Endothelial cell of umbilical vein (primary cell): Measurements from ENCODE around the gene HMGA1. TPM values are rescaled to one million over a fixed set of nuclear protein-coding genes. Genes with fewer than 3 reads are reported as not detected.
"Not testable (repeated sequence)": the region's sequence is repeated elsewhere in the genome, so short reads cannot be mapped to it uniquely, and the experiment has no call there.

Source experiments
- BruUV-seq: library from RNA; stranded (reverse); fragments of 400-500 nt; replicated peaks from 2 replicates; lab custom pipeline; 2021; lab: Mats Ljungman, UMichigan
- CTCF ChIA-PET: fragments of 300-600, 350-600 bp; sonication (Branson Sonifier 250); formaldehyde crosslinking; loops from one replicate; lab custom pipeline; 2021; ENCODE audit warnings: antibody characterized with exemption, inconsistent platforms; lab: Charles Lee
- POLR2A ChIA-PET: fragments of 300-600, 350-600 bp; sonication (Branson Sonifier 250); formaldehyde crosslinking; loops from one replicate; lab custom pipeline; 2021; ENCODE audit warnings: antibody characterized with exemption, inconsistent platforms; lab: Charles Lee
- DNase-seq: peaks from one replicate; pipeline ENCODE4 v3.0.0-alpha.2; 2011; ENCODE audit warnings: low read depth, low spot score
- FAIRE-seq: peaks from 2 replicates; lab custom pipeline; 2011; peaks lifted over from hg19 to GRCh38; lab: Jason Lieb, UNC
- H2AFZ ChIP-seq: 2 replicates; pipeline ENCODE4 v1.6.0; 2012; ENCODE audit warnings: low read depth, low read length, control low read depth, inconsistent platforms
- H3K27ac ChIP-seq: 2 replicates; pipeline ENCODE4 v1.5.1; 2011; ENCODE audit warnings: low read depth, mild to moderate bottlenecking, control low read depth, low read length, moderate library complexity; ENCODE audit not compliant: insufficient read depth
- H3K27me3 ChIP-seq, 2 experiments: 2 replicates each; pipeline versions ENCODE4 v1.6.0 to v1.6.1; 2011; ENCODE audit warnings: low read length in 2 of 2, mixed read lengths in 1 of 2; ENCODE audit not compliant: control insufficient read depth in 2 of 2, insufficient read depth in 2 of 2
- H3K36me3 ChIP-seq, 2 experiments: 2 replicates in 1 of 2; 3 replicates in 1 of 2; pipeline ENCODE4 v1.5.1; 2011; ENCODE audit warnings: low read length in 2 of 2, mild to moderate bottlenecking in 1 of 2, moderate library complexity in 1 of 2; ENCODE audit not compliant: control insufficient read depth in 2 of 2, insufficient read depth in 2 of 2; ENCODE audit errors: extremely low read depth in 1 of 2
- H3K4me1 ChIP-seq: 3 replicates; pipeline ENCODE4 v1.5.1; 2011; ENCODE audit warnings: mild to moderate bottlenecking, low read length; ENCODE audit not compliant: control insufficient read depth, insufficient read depth; ENCODE audit errors: extremely low read depth
- H3K4me2 ChIP-seq: 2 replicates; pipeline ENCODE4 v1.6.1; 2011; ENCODE audit warnings: low read length, control low read depth, mixed read lengths; ENCODE audit not compliant: insufficient read depth
- H3K4me3 ChIP-seq, 3 experiments: fragments of 200-600 bp in 1 of 3; sonication (generic), shearing (Covaris generic) in 1 of 3; replicated peaks in 1 of 3; 2 replicates each; pipeline ENCODE4 v1.5.1; 2011 to 2016; ENCODE audit warnings: control low read depth in 3 of 3, low read length in 3 of 3, mild to moderate bottlenecking in 2 of 3, inconsistent platforms in 1 of 3, low read depth in 1 of 3, moderate library complexity in 1 of 3; ENCODE audit not compliant: insufficient read depth in 1 of 3
- H3K79me2 ChIP-seq: 2 replicates; pipeline ENCODE4 v1.6.0; 2012; ENCODE audit warnings: low read length, inconsistent platforms; ENCODE audit not compliant: control insufficient read depth, insufficient read depth
- H3K9ac ChIP-seq: replicated peaks from 2 replicates; pipeline ENCODE3; 2011; ENCODE audit warnings: low read length, control low read depth; ENCODE audit not compliant: insufficient read depth; ENCODE audit errors: extremely low read depth
- H3K9me1 ChIP-seq: replicated peaks from 3 replicates; pipeline ENCODE4 v1.6.0; 2011; ENCODE audit warnings: mild to moderate bottlenecking, low read length; ENCODE audit not compliant: control insufficient read depth, insufficient read depth; ENCODE audit errors: extremely low read depth
- H3K9me3 ChIP-seq: replicated peaks from 2 replicates; pipeline ENCODE4 v1.5.1; 2012; ENCODE audit warnings: low read length, inconsistent platforms; ENCODE audit not compliant: control insufficient read depth, insufficient read depth
- H4K20me1 ChIP-seq: replicated peaks from 2 replicates; pipeline ENCODE3; 2011; ENCODE audit warnings: mild to moderate bottlenecking, low read length; ENCODE audit not compliant: control insufficient read depth, insufficient read depth; ENCODE audit errors: extremely low read depth
- EZH2 ChIP-seq: IDR thresholded peaks from 2 replicates; pipeline ENCODE4 v1.6.1; 2012; ENCODE audit warnings: borderline replicate concordance, low read depth, mild to moderate bottlenecking, moderate library complexity, low read length, inconsistent platforms; ENCODE audit not compliant: severe bottlenecking
- FOS ChIP-seq: IDR thresholded peaks from 2 replicates; pipeline ENCODE4 v1.6.1; 2011; ENCODE audit warnings: mild to moderate bottlenecking, low read length, moderate library complexity, borderline replicate concordance; ENCODE audit not compliant: insufficient read depth
- GATA2 ChIP-seq: IDR thresholded peaks from 2 replicates; pipeline ENCODE4 v1.7.0; 2011; ENCODE audit warnings: low read depth, mild to moderate bottlenecking, moderate library complexity, mixed read lengths, low read length; ENCODE audit not compliant: insufficient read length, insufficient read depth
- JUN ChIP-seq: IDR thresholded peaks from 2 replicates; pipeline ENCODE4 v1.6.1; 2011; ENCODE audit warnings: borderline replicate concordance, low read depth; ENCODE audit not compliant: insufficient read length, insufficient read depth
- MYC ChIP-seq: IDR thresholded peaks from one replicate; pipeline ENCODE4 v1.6.1; 2011; ENCODE audit warnings: mild to moderate bottlenecking, low read depth, low read length
- POLR2A ChIP-seq: IDR thresholded peaks from 2 replicates; pipeline ENCODE4 v1.6.1; 2012; ENCODE audit warnings: low read depth, mild to moderate bottlenecking, control low read depth, low read length
- POLR2AphosphoS5 ChIP-seq: IDR thresholded peaks from 2 replicates; pipeline ENCODE4 v1.6.1; 2012; ENCODE audit warnings: low read depth, mild to moderate bottlenecking, control low read depth, low read length, moderate library complexity; ENCODE audit not compliant: insufficient read depth
- dilution Hi-C: fragments of 300-500 bp; cut with MboI; formaldehyde crosslinking; loops from one replicate; pipeline ENCODE4 v1.15.0; 2019; ENCODE audit warnings: low sequenced_read_pairs; ENCODE audit not compliant: extremely low pct_ligation_motif_present
- intact Hi-C: fragments of 100-400 bp; cut with micrococcal nuclease; formaldehyde crosslinking; loops from one replicate; pipeline ENCODE4 v1.10.0; 2022
- polyA plus RNA-seq, 4 experiments: library from polyadenylated mRNA; depleted of rRNA in 3 of 4; stranded (reverse) in 3 of 4; unstranded in 1 of 4; fragments of >200 nt; gene quantifications; 2 replicates each; pipeline versions ENCODE4 v1.2.1 to v1.2.3, GENCODE V29; 2011 to 2012; ENCODE audit warnings: missing spikeins in 1 of 4
- total RNA-seq: library from RNA; stranded (reverse); gene quantifications from 2 replicates; pipeline ENCODE4 v1.2.3, GENCODE V29; 2021
- TF ChIP-seq, protein P1 (sequence below): IDR thresholded peaks from 2 replicates; pipeline ENCODE4 v1.6.1; 2011; ENCODE audit not compliant: insufficient read depth, insufficient read length
- TF ChIP-seq, protein P2 (sequence below), 2 donors: IDR thresholded peaks; 1 replicate in 1 of 2; 2 replicates in 1 of 2; pipeline ENCODE4 v1.5.1; 2011; ENCODE audit warnings: low read length in 2 of 2, mild to moderate bottlenecking in 2 of 2, moderate library complexity in 2 of 2, control low read depth in 1 of 2, inconsistent platforms in 1 of 2, low read depth in 1 of 2; ENCODE audit not compliant: insufficient read depth in 1 of 2; ENCODE audit errors: extremely low read depth in 1 of 2

Gene HMGA1
- total and polyA plus RNA-seq, 2 donors (not counting 3 experiments of a cell fraction or from before 2014, with no cell fraction given): 425 to 1,108 TPM

DNA sequence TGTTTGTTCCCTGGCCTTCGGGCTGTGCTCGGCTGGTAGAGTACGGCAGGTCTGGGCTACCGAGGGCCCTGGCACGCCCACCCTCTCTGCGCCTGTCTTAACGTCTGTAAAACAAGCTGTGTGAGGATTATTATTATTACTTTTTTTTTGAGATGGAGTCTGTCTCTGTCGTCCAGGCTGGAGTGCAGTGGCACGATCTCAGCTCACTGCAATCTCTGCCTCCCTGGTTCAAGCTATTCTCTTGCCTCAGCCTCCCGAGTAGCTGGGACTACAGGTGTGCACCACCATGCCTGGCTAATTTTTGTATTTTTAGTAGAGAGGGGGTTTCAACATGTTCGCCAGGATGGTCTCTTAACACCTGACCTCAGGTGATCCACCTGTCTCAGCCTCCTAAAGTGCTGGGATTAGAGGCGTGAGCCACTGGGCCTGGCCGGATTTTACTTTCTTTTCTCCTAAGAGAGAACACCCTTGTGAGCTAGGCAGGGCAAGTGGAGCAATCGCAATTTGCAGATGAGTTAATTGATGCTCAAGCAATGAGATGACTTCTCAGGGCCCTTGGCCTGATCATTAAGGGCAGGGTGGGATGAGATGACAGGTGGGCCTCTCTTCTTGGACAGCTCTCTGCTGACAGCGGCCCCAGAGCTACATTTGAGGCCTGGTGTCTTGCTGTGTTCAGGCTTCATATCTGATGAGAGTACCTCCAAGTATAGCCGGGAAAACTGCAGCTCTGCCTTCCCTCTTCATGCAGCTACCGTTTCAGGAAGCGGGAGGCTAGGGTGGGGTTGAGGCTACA lies 13.0 kb downstream of the HMGA1 start:
- Histone ChIP-seq H3K27ac (peak overlapping the region; percentile 68), H3K4me2 (peak overlapping the region; percentile 52), H3K9me1 (no peaks in the 10 kb centered on the region), H3K79me2 (peaks cover 4% of the 10 kb centered on the region), H4K20me1 (no peaks in the 10 kb centered on the region), H3K27me3 (no peaks in the 10 kb centered on the region), H3K36me3 (peaks cover 0 to 1% of the 10 kb centered on the region in 2 experiments), H3K4me1 (peaks cover 28% of the 10 kb centered on the region), H3K9ac (peak overlapping the region; percentile 89), H2AFZ (peak overlapping the region; percentile 91), H3K9me3 (no peaks in the 10 kb centered on the region), H3K4me3 (peak overlapping the region; percentile 64 to 88 (median 66))
- BruUV-seq: no TSS peak
- intact Hi-C loops (loop anchor here (1.0 to 2.0 kb wide), 6 partner anchors 24 to 360 kb away; partner anchors contain the start of gene NUDT3), dilution Hi-C loops (no loop called here)
- CTCF ChIA-PET: interaction anchor here (0.6 to 5.8 kb wide), 41 partner anchors 13 to 362 kb away, joined by 3 to 278 read pairs (median 5); partner anchors contain the start of genes HMGA1, NUDT3 and RPS10
- FAIRE-seq (no peak), DNase-seq (no peak)
- TF ChIP-seq EZH2 (no peak), GATA2 (no peak), JUN (no peak), POLR2AphosphoS5 (no peak), POLR2A (no peak), MYC (no peak), FOS (no peak)
- TF ChIP-seq, protein P1, sequence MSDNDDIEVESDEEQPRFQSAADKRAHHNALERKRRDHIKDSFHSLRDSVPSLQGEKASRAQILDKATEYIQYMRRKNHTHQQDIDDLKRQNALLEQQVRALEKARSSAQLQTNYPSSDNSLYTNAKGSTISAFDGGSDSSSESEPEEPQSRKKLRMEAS: no peak
- TF ChIP-seq, protein P2, sequence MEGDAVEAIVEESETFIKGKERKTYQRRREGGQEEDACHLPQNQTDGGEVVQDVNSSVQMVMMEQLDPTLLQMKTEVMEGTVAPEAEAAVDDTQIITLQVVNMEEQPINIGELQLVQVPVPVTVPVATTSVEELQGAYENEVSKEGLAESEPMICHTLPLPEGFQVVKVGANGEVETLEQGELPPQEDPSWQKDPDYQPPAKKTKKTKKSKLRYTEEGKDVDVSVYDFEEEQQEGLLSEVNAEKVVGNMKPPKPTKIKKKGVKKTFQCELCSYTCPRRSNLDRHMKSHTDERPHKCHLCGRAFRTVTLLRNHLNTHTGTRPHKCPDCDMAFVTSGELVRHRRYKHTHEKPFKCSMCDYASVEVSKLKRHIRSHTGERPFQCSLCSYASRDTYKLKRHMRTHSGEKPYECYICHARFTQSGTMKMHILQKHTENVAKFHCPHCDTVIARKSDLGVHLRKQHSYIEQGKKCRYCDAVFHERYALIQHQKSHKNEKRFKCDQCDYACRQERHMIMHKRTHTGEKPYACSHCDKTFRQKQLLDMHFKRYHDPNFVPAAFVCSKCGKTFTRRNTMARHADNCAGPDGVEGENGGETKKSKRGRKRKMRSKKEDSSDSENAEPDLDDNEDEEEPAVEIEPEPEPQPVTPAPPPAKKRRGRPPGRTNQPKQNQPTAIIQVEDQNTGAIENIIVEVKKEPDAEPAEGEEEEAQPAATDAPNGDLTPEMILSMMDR (IDR thresholded peaks at IDR 0.05; ENCODE audit: extremely low read depth in 1 of 2, insufficient read depth in 1 of 2, low read depth in 1 of 2, low read length in 2 of 2): no peak
- POLR2A ChIA-PET: interaction anchor here (0.9 to 2.8 kb wide), 4 partner anchors 13 to 177 kb away, joined by 3 to 22 read pairs (median 4); partner anchors contain the start of gene HMGA1

DNA sequence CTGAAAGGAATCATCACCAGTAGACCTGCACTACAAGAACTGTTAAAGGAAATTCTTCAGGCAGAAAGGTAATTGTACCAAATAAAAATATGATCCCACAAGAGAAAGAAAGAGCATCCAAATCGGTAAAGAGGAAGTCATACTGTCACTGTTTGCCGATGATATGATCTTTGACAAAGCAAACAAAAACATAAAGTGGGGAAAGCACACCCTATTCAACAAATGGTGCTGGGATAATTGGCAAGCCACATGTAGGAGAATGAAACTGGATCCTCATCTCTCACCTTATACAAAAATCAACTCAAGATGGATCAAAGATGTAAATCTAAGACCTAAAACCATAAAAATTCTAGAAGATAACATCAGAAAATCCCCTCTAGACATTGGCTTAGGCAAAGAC lies 15.7 kb downstream of the HMGA1 start:
- H4K20me1 ChIP-seq, H2AFZ ChIP-seq, FAIRE-seq, H3K36me3 ChIP-seq, H3K79me2 ChIP-seq, H3K27ac ChIP-seq, H3K9me1 ChIP-seq, H3K9me3 ChIP-seq, H3K9ac ChIP-seq, H3K27me3 ChIP-seq, DNase-seq, H3K4me2 ChIP-seq, H3K4me3 ChIP-seq, BruUV-seq, dilution Hi-C loops, POLR2A ChIA-PET, intact Hi-C loops, CTCF ChIA-PET: not testable (repeated sequence)
- H3K4me1 ChIP-seq: peaks cover 15% of the 10 kb centered on the region
